K562 (cell line): ENCODE measurements around the gene STX3. TPM values are rescaled to one million over a fixed set of nuclear protein-coding genes. Genes with fewer than 3 reads are reported as not detected.
A peak's percentile ranks its signal among the peaks of the same experiment; 100 is the strongest.

ENCODE experiments used
- ARNT ChIP-seq, 2 experiments: fragments of 450-650 bp; IDR thresholded peaks; 2 replicates each; pipeline ENCODE4 v1.6.1; 2016; ENCODE audit warnings: mild to moderate bottlenecking in 1 of 2
- ATF6 ChIP-seq: sonication (generic); formaldehyde crosslinking; IDR thresholded peaks from 2 replicates; pipeline ENCODE4 v1.4.0; 2020; ENCODE audit warnings: mild to moderate bottlenecking, missing genetic modification reagents
- BCL6 ChIP-seq: fragments of 250-450 bp; sonication (Bioruptor Pico); IDR thresholded peaks from 2 replicates; pipeline ENCODE4 v1.4.0; 2020
- CBFA2T2 ChIP-seq: fragments of 450-650 bp; conservative IDR thresholded peaks from 2 replicates; pipeline ENCODE4 v1.6.1; 2017; ENCODE audit warnings: mild to moderate bottlenecking
- CBX1 ChIP-seq: sonication (generic); IDR thresholded peaks from 2 replicates; pipeline ENCODE4 v1.6.1; 2016; ENCODE audit warnings: antibody characterized with exemption, low read depth, mild to moderate bottlenecking
- CC2D1A ChIP-seq: fragments of 450-650 bp; IDR thresholded peaks from 2 replicates; pipeline ENCODE4 v1.6.1; 2017; ENCODE audit warnings: mild to moderate bottlenecking
- CHD4 ChIP-seq: fragments of 200-600 bp; sonication (generic); IDR thresholded peaks from 3 replicates; pipeline ENCODE4 v1.6.1; 2012; ENCODE audit warnings: low read depth, mild to moderate bottlenecking, mixed read lengths, low read length, inconsistent platforms; ENCODE audit not compliant: insufficient read depth, insufficient replicate concordance, poor library complexity, severe bottlenecking
- DIDO1 ChIP-seq: fragments of 450-650 bp; IDR thresholded peaks from 2 replicates; pipeline ENCODE4 v1.6.1; 2016; ENCODE audit warnings: low read depth, missing biosample characterization, missing genetic modification characterization
- ETV5 ChIP-seq: sonication (generic); formaldehyde crosslinking; IDR thresholded peaks from 2 replicates; pipeline ENCODE4 v1.4.0; 2020; ENCODE audit warnings: low read depth, mild to moderate bottlenecking, missing genetic modification reagents
- GABPB1 ChIP-seq: sonication (generic); formaldehyde crosslinking; IDR thresholded peaks from 2 replicates; pipeline ENCODE4 v1.8.0; 2022; ENCODE audit warnings: mild to moderate bottlenecking, missing genetic modification reagents
- GABPB2 ChIP-seq: fragments of 250-450 bp; sonication (Bioruptor Pico); conservative IDR thresholded peaks from 2 replicates; pipeline ENCODE4 v1.5.1; 2021; ENCODE audit warnings: mild to moderate bottlenecking
- L3MBTL2 ChIP-seq: fragments of 450-650 bp; IDR thresholded peaks from 2 replicates; pipeline ENCODE4 v1.6.1; 2016; ENCODE audit warnings: mild to moderate bottlenecking, moderate library complexity
- MNT ChIP-seq, 2 experiments: fragments of 450-650 bp; conservative IDR thresholded peaks; 2 replicates each; pipeline ENCODE4 v1.6.1; 2017; ENCODE audit warnings: mild to moderate bottlenecking in 2 of 2, moderate library complexity in 2 of 2
- MTA1 ChIP-seq: fragments of 450-650 bp; IDR thresholded peaks from 2 replicates; pipeline ENCODE4 v1.6.1; 2017; ENCODE audit warnings: borderline replicate concordance
- MYBL2 ChIP-seq, 2 experiments: fragments of 450-650 bp in 1 of 2; sonication (generic) in 1 of 2; formaldehyde crosslinking in 1 of 2; IDR thresholded peaks; 2 replicates each; pipeline versions ENCODE4 v1.6.1 to v1.8.1; 2017 to 2022; ENCODE audit warnings: borderline replicate concordance in 1 of 2, inconsistent platforms in 1 of 2, low read depth in 1 of 2, mild to moderate bottlenecking in 1 of 2, missing genetic modification reagents in 1 of 2, moderate library complexity in 1 of 2
- PATZ1 ChIP-seq: fragments of 250-450 bp; sonication (Bioruptor Pico); IDR thresholded peaks from 2 replicates; pipeline ENCODE4 v1.5.0; 2020; ENCODE audit warnings: mild to moderate bottlenecking, borderline replicate concordance
- TAF9B ChIP-seq: fragments of 450-650 bp; IDR thresholded peaks from 2 replicates; pipeline ENCODE4 v1.6.1; 2018; ENCODE audit warnings: mild to moderate bottlenecking; ENCODE audit not compliant: partially characterized antibody
- ZBTB34 ChIP-seq: fragments of 250-450 bp; sonication (Bioruptor Pico); IDR thresholded peaks from 2 replicates; pipeline ENCODE4 v1.8.0; 2021; ENCODE audit warnings: mild to moderate bottlenecking, moderate library complexity
- ZNF212 ChIP-seq: fragments of 450-650 bp; formaldehyde crosslinking; IDR thresholded peaks from 2 replicates; pipeline ENCODE4 v1.4.0; 2020; ENCODE audit warnings: mild to moderate bottlenecking
- ZNF282 ChIP-seq: sonication (generic); formaldehyde crosslinking; IDR thresholded peaks from 2 replicates; pipeline ENCODE4 v1.8.1; 2023; ENCODE audit warnings: missing genetic modification reagents
- ZNF75A ChIP-seq: fragments of 450-650 bp; formaldehyde crosslinking; IDR thresholded peaks from 2 replicates; pipeline ENCODE4 v1.4.0; 2020; ENCODE audit warnings: mild to moderate bottlenecking
- polyA plus RNA-seq, 8 experiments: library from polyadenylated mRNA; depleted of rRNA in 4 of 8; stranded (reverse) in 5 of 8; unstranded in 3 of 8; fragments of >200 nt; fragmentation: Nextera tagmentation in 2 of 8; fragmentation: Illumina TruSeq in 1 of 8; extraction: Ambion mirVana in 2 of 8; extraction: Trizol in 1 of 8; gene quantifications; 2 replicates each; pipeline versions ENCODE4 v1.2.1 to v1.2.3, GENCODE V29; 2011 to 2014; ENCODE audit warnings: inconsistent platforms in 1 of 8, missing spikeins in 1 of 8
- total RNA-seq, 7 experiments: library from RNA; depleted of rRNA in 6 of 7; stranded (reverse); fragments of >200 nt in 6 of 7; fragmentation: Illumina TruSeq in 2 of 7; extraction: Trizol in 2 of 7; gene quantifications; 2 replicates each; pipeline versions ENCODE4 v1.2.1 to v1.2.3, GENCODE V29; 2011 to 2021; ENCODE audit warnings: low replicate concordance in 1 of 7

The STX3 gene
- total and polyA plus RNA-seq, 9 of the 15 experiments (the other 6 are each of a cell fraction or from before 2014, with no cell fraction given): 12.0 to 91.6 (median 48.7) TPM

GRCh38 chr11:59810189-59810910 lies 55.2 kb downstream of the STX3 start, which contains the start of gene MRPL16 (continued):
- 0 out of 2 replicates have a peak, but pooled peaks have one; percentile 34 for TF ChIP-seq ATF6
- TF ChIP-seq CC2D1A: peak; percentile 56; the same call in 1 of the 2 replicates
- 0 out of 2 replicates have a peak, but pooled peaks have one; percentile 36 for TF ChIP-seq GABPB2 (CRISPR knock-in tag)
- TF ChIP-seq MNT (conservative IDR thresholded peaks at IDR 0.05): peak; percentile 66 to 85; a peak in 3 of 4 replicates
- peak; percentile 42 to 56; a peak in 1 of 4 replicates for TF ChIP-seq ARNT (IDR thresholded peaks at IDR 0.05)
- peak; percentile 82 for TF ChIP-seq ETV5 (CRISPR knock-in tag)
- peak; percentile 40; the same call in 1 of the 2 replicates for TF ChIP-seq MTA1
- TF ChIP-seq CBX1: peak; percentile 85; the same call in 1 of the 2 replicates
- TF ChIP-seq ZNF75A (CRISPR knock-in tag): 0 out of 2 replicates have a peak, but pooled peaks have one; percentile 26
- TF ChIP-seq MYBL2 (IDR thresholded peaks at IDR 0.05; ENCODE audit: low read depth): no peak
- TF ChIP-seq MYBL2 (CRISPR knock-in tag; IDR thresholded peaks at IDR 0.05; ENCODE audit: borderline replicate concordance): no peak
- TF ChIP-seq ZBTB34: no peak
- TF ChIP-seq CBFA2T2: no peak
- no peak for TF ChIP-seq CHD4
- 0 out of 2 replicates have a peak, but pooled peaks have one; percentile 41 for TF ChIP-seq PATZ1 (CRISPR knock-in tag)
- TF ChIP-seq DIDO1 (tag): peak; percentile 95
- peak; percentile 100 for TF ChIP-seq GABPB1 (CRISPR knock-in tag)
- no peak for TF ChIP-seq BCL6 (CRISPR knock-in tag)
- peak; percentile 93 for TF ChIP-seq TAF9B
- no peak for TF ChIP-seq ZNF282 (CRISPR knock-in tag)
- peak; percentile 71; the same call in 1 of the 2 replicates for TF ChIP-seq L3MBTL2
- no peak for TF ChIP-seq ZNF212 (CRISPR knock-in tag)
